ENCODE results near the gene INCENP. TPM values are rescaled to one million over a fixed set of nuclear protein-coding genes. Genes with fewer than 3 reads are reported as not detected.

INCENP gene
- total RNA-seq, 1 experiment from 2014 or later, result 46.2 TPM

DNA sequence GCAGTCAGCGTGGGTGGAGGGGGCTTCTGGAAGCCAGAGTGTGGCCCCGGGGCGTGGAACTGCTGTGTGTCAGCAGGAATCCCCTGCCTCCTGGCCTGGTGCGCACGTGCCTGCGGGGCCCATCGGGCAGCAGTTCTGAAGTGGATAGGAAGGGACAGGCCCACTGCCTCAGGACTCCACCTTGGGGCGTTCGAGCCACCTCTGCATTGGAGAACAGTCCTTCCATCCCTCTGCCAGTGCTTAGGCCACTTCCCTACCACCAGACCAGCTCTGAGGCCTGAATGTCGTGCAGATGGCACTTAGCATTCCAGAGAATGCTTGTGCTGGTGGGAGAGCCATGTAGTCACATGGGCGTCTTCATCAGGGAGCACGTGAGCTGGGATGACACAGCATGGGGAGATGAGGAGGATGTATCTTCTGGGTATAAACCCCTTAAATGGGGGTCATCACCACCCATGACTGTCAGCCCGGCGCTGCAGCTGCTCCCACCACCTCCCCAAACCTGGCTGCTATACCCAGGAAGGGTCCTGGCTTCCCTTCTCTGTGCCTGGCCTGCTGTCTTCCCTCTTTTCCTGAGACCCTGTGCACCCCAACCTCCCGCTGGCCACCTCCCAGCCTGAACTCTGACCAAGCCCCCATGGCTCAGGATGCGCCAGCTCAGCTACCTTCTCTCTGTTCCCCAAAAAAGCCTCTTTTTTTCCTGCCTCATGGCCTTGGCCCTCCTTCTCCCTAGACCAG lies 9.7 kb downstream of the INCENP start:
- H3K36me3 ChIP-seq, result peaks cover 57% of the 10 kb centered on the region
- H3K4me3 ChIP-seq, result no peak overlapping the region
- no peak for DNase-seq
- no peaks in the 10 kb centered on the region for H3K9me3 ChIP-seq
- H3K27me3 ChIP-seq, result no peaks in the 10 kb centered on the region

DNA sequence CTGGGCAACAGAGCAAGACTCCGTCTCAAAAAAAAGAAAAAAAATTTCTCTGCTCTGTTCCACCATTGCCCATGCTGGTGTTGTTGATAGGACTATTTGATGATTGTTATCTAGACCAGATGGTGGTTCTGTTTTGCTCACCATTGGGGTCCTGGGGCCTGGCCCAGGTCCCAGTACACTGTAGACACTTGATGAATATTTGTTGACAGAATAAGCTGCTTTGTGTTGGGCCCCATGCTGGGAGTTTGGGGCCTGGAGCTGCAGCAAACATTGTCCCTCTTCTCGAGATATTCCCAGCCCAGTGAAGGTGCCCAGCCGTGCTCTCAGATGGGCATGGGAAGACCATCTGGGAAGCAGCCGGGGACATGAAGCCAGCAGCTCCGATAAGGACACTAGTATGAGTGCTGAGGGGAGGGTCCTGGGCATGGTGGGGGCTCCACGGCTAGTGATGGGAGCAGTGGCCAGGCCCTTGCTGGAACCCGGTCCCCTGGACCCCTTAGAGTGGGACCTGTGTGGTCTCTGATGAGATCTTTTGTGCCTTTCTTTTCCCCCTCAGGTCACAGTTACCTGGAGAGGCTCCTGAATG lies 13.6 kb downstream of the INCENP start:
- no peak overlapping the region for H3K4me3 ChIP-seq
- H3K36me3 ChIP-seq, result peaks cover 55% of the 10 kb centered on the region
- H3K27me3 ChIP-seq, result no peaks in the 10 kb centered on the region
- DNase-seq, result no peak
- H3K9me3 ChIP-seq, result no peaks in the 10 kb centered on the region

DNA sequence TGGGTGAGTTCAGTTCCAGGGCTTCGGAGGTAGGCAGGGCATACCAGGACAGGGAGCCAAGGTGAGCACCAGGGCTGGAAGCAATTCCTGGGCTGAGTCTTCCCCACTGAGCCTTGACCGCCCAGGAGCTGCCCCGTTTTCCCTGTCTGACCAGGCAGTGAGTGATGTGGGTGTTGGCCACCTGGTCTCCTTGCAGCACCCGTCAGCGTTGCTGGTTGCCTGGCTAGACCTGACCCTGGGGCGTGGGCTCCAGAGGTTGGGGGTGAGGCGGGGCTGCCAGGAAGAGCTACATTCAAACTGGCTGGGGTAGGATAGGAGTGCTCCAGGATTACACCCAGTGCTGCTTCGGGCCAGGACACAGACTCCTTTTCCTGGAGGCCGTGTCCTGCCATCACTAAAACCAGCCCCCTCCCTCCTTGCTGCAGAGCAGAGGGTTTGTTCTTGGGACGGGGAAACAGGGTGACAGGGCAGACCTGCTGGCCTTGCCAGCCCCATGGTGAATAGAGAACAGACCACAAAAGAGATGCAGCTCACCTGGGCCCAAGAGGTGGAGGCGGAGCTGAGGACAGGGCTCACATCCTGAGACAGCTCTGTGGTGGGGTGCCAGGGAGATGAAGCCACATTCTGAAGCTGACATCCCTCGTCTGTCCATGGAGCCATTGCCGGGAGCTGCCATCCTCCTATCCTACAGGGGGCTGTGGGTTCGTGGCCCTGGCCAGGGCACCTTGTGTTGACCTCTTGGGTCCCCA lies 14.2 kb downstream of the INCENP start:
- Histone ChIP-seq H3K4me3 (no peak overlapping the region), H3K9me3 (no peaks in the 10 kb centered on the region), H3K27me3 (no peaks in the 10 kb centered on the region), H3K36me3 (peaks cover 61% of the 10 kb centered on the region)
- DNase-seq, result no peak

DNA sequence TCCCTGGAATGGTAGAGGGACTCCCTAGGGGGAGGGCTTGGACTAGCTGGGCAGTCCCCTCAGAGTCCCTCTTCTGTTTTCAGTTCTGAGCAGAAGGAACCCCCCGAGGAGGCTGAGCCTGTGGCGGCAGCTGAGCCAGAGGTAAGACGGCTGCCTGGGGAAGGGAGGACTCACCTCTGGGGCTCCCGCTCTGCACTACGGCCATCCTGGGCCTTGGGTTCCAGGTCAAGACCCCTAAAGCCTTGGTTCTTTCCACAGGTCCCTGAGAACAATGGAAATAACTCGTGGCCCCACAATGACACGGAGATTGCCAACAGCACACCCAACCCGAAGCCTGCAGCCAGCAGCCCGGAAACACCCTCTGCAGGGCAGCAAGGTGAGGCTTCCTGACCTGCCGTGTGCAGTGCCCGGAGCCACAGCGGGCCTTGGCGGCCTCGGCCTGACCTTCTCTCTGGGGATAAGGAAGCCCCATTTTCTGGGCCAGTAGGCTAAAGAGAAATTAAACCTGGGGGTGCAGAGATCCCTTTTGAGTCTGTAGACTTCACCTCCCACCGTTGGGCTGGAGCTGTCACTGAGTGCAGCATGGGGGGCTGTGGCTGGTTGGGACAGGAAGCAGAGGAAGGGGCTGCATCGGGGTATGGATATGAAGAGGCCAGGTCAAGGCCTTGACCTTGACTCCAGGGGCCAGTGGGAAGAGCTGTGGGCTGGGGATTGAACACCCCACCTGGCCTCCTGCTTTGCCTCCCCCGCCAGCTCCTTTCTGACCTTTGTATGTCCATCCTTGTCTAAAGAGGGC lies 15.0 kb downstream of the INCENP start:
- H3K36me3 ChIP-seq, result peaks cover 62% of the 10 kb centered on the region
- no peaks in the 10 kb centered on the region for H3K9me3 ChIP-seq
- H3K27me3 ChIP-seq, result no peaks in the 10 kb centered on the region
- DNase-seq, result no peak
- H3K4me3 ChIP-seq, result no peak overlapping the region

DNA sequence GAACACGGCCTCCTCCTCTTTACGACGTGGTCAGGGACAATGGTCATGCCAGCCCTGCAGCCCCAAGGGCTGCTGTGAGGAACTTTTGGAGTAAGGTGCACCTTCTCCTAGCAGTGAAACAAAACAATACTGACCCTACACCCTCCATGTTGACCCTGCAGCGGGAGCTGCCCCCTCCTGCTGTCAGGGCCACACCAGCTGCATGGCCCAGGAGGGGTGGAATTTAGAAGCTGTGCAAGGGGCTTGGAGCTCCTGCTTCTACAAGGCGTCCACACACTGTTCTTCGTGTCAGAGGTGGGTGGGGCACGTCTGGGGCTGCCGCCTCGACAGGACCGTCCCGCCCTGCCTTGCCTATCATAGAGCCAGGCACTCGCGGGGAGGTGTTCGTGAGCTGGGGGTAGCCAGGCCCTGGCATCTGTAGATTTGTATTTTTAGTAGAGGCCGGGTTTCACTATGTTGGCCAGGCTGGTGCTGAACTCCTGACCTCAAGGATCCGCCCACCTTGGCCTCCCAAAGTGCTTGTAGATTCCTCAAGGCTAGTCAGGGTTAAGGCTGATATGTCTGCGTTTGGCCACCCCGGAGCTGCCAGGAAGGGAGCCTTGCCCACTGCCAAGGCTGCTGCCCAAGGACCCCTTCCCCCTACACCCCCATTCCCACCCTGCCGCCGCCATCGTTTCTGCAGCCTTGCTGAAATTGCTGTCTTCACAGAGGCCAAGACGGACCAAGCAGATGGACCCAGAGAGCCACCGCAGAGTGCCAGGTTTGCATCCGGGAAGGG lies 15.9 kb downstream of the INCENP start:
- Histone ChIP-seq H3K4me3 (no peak overlapping the region), H3K36me3 (peaks cover 62% of the 10 kb centered on the region), H3K9me3 (no peaks in the 10 kb centered on the region), H3K27me3 (no peaks in the 10 kb centered on the region)
- DNase-seq, result no peak

DNA sequence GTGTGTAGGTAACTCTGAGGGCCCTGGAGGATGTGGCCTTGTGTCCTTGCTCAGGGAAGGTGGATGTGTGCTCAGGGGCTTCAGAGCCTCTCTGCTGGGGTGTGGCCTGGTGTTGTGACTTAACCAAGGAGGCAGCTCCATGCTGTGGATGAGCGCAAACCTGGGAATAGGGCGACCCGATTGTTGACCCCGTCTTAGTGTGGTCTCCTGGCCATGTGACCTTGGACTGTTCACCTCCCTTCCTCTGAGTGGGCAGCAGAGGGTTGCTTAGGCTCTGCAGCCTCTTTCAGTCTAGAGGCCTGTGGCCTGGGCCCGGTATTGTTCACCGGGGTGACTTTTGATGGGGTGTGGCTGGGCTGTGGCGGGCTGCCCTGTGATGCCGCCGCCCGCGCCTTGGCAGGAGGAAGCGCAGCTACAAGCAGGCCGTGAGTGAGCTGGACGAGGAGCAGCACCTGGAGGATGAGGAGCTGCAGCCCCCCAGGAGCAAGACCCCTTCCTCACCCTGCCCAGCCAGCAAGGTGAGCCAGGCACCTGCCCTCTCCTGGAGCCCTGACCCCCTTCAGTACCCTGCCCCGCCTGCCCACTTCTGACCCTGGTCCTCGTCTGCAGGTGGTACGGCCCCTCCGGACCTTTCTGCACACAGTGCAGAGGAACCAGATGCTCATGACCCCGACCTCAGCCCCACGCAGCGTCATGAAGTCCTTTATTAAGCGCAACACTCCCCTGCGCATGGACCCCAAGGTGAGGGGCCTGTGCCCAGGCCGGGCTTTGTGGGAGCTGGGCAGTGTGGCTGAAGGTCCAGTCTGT lies 16.7 kb downstream of the INCENP start:
- Histone ChIP-seq H3K36me3 (peaks cover 62% of the 10 kb centered on the region), H3K27me3 (no peaks in the 10 kb centered on the region), H3K4me3 (no peak overlapping the region), H3K9me3 (no peaks in the 10 kb centered on the region)
- no peak for DNase-seq

DNA sequence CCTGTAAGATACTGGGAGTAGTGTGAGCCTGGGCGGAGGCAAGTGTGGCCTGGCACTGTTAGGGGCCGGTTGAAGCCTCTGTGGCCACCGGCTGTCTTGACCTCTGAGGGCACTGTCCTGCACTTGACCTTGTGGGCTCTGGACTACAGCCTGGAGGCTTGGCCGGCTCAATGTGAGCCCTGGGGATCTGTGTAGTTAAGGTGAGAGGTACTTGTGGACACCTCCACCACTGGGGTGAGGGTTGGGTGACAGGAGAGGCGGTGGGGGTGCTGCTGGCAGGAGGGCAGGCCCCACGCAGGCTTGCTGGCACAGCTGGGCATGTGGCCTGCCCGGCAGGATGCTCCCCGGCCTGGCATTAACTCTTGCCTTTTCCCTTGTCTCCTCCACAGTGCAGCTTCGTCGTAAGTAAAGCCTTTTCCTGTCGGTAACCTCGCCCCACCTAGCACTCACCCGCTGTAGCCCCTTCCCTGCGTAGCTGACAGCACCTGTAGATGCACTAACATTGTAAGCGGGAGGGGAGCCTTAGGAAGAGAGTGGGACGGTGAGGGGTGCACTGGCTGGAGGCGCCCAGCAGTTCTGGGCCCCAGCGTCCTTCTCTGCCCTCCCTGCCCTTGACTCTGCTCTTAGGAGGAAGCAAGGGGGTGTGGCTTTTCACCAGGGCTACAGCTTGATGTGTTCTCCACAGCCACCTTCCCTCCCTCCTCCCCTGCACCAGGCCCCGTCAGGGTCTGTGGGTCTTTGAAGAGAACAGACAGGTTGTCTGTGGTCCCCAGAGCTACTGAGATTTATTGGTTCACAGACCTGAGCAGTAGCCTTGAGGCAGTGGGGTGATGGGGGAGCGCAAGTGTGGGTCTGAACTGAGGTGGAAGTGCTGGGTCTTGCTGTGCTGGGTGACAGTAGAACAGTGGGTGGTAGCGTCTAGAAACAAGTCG lies 17.6 kb downstream of the INCENP start:
- Histone ChIP-seq H3K36me3 (peaks cover 70% of the 10 kb centered on the region), H3K4me3 (no peak overlapping the region), H3K9me3 (no peaks in the 10 kb centered on the region), H3K27me3 (no peaks in the 10 kb centered on the region)
- DNase-seq, result no peak

DNA sequence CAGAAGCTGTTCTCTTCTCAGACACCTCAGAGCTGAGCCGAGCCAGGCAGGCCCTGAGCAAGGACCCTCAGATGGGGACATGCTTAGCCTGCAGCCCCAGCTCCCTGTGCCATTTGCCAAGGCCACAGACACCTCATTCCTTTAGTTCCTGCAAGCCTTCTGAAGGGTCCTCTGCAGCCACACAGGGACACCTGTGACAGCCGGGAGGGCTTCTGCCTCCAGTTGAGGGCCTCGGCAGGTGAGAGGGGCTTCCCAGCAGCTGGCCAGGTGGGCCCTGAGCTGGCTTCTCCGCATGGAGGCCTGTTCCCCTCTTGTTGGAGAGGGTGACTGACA lies 18.2 kb downstream of the INCENP start:
- no peak for DNase-seq
- peaks cover 71% of the 10 kb centered on the region for H3K36me3 ChIP-seq
- H3K4me3 ChIP-seq, result no peak overlapping the region

DNA sequence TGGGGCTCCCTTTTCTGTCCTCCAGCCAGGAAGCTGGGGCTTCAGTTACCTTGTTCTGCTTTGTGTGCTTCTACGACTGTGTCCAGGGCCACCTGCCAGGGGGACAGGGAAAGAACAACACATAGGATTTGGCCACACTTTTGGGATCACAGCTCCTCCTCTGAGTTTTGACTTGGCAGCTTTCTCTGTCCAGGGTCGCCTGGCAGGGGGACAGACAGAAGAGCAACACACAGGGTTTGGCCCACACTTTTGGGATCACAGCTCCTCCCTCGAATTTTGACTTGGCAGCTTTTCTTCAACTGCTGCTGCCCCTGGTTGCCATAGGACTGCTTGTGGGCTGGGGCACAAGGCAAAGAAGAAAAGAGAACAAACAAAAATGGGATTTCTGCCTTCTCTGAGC lies 19.1 kb downstream of the INCENP start:
- no peaks in the 10 kb centered on the region for H3K27me3 ChIP-seq
- H3K36me3 ChIP-seq, result peaks cover 66% of the 10 kb centered on the region
- no peaks in the 10 kb centered on the region for H3K9me3 ChIP-seq
- no peak for DNase-seq
- H3K4me3 ChIP-seq, result no peak overlapping the region

More for the DNA sequence above, 18.2 kb downstream of the INCENP start:
- H3K27me3 ChIP-seq, result no peaks in the 10 kb centered on the region
- no peaks in the 10 kb centered on the region for H3K9me3 ChIP-seq

DNA sequence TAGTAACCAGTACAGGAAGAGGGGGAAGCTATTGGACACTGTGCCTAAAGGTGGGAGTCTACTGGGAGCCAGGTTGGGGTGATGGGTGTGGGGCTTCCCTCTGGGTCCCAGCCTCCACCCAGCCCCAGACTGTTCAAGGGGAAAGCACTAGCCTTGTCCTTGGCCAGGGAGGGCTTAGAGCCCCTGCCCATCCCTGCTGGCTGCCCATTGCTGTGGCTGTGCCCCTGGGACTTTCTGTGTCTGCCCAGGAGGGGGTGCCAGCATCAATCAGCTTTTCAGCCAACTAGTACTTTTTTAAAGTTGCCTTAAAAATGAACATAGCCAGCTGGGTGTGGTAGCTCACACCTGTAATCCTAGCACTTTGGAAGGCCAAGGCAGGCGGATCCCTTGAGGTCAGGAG lies 19.9 kb downstream of the INCENP start:
- no peak for DNase-seq
- Histone ChIP-seq H3K9me3 (no peaks in the 10 kb centered on the region), H3K36me3 (peaks cover 64% of the 10 kb centered on the region), H3K4me3 (no peak overlapping the region), H3K27me3 (no peaks in the 10 kb centered on the region)

DNA sequence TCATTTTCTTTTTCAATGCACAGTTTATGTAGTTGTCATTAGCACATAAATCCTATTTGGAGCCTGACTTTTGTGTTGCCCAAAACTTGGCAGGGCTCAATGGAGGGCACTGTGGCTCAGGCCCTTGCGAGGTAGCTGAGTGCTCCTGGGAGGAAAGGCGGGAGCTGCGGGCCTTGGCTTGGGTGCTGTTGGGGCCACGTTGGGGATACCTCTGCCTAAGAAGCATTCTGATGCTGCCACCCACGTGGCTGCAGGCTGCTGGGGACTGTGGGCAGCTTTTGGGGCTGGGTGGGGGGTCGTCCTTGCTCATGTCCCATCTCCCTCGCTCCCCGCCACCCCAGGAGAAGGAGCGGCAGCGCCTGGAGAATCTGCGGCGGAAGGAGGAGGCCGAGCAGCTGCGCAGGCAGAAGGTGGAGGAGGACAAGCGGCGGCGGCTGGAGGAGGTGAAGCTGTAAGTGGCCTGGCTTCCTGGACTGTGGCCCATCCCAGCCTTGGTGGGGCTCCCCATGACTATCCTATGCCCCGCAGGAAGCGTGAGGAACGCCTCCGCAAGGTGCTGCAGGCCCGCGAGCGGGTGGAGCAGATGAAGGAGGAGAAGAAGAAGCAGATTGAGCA lies 20.9 kb downstream of the INCENP start:
- H3K4me3 ChIP-seq, result no peak overlapping the region
- H3K9me3 ChIP-seq, result no peaks in the 10 kb centered on the region
- DNase-seq, result no peak
- H3K36me3 ChIP-seq, result peaks cover 59% of the 10 kb centered on the region
- no peaks in the 10 kb centered on the region for H3K27me3 ChIP-seq

DNA sequence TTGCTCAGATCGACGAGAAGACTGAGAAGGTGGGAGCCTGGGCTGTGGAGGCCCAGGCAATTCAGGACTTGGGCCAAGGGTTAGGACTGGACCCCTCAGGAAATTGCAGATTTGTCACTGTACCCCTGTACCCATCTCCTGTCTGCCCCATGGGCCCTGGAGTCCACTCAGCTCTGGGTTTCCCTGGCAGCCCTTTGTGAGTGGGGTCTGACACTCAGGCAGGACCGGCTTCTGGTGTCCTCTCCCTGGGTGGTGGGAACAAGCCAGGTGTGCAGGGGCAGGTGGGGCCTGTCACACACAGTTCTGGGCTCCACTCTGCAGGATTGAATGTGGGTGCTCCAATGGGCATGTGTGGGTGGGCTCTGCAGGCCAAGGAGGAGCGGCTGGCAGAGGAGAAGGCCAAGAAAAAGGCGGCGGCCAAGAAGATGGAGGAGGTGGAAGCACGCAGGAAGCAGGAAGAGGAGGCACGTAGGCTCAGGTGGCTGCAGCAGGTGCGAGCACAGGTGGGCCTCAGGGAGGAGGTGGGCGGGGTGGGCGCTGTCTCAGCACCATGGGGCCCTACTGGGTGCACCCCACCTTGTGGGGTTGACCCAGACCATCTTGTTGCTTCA lies 21.6 kb downstream of the INCENP start:
- Histone ChIP-seq H3K4me3 (no peak overlapping the region), H3K27me3 (no peaks in the 10 kb centered on the region), H3K36me3 (peaks cover 62% of the 10 kb centered on the region), H3K9me3 (no peaks in the 10 kb centered on the region)
- DNase-seq, result no peak

DNA sequence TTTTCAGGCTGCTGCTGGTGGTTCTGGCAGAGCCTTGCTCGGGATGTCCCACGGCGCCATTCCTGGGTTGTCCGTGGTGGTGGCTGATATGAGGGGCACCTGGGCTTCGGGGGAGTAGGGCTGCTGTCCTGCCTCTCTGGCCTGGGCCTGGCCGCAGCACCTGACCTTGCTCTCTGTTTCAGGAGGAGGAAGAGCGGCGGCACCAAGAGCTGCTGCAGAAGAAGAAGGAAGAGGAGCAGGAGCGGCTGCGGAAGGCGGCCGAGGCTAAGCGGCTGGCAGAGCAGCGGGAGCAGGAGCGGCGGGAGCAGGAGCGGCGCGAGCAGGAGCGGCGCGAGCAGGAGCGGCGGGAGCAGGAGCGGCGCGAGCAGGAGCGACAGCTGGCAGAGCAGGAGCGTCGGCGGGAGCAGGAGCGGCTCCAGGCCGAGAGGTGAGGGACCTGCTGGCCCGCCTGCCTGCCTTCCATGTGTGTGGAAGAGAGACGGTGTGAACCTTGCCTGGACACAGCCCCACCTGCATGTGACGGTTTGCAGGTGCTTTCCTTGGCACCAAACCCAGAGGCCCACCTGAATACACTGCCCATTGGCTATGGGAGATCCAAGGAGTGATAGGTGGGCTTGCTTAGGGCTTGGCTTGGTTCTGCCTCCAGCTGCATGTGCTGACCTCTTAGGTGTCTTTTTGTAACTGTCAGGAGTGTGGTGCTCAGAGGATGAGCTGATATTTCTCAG lies 22.8 kb downstream of the INCENP start:
- no peaks in the 10 kb centered on the region for H3K27me3 ChIP-seq
- no peak for DNase-seq
- H3K36me3 ChIP-seq, result peaks cover 64% of the 10 kb centered on the region
- H3K4me3 ChIP-seq, result no peak overlapping the region
- H3K9me3 ChIP-seq, result no peaks in the 10 kb centered on the region

DNA sequence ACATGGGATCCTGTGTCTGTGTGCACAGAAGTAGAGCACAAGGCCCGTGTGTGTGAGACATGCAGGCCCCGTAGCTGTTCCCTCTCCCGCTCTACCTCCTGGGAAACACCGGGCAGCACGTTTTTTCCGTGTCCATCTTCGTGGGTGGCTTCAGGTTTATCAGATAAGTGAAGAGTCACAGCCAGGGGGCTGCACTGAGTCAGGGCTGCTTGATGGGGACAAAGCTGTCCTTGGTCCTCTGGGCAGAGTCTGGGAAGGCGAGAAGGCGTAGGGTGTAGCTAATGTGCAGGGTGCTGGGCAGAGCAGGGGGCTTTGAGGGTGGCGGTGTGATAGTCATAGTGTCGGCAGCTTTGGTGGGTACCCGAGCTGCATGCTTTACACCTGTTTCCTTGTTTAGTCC lies 23.7 kb downstream of the INCENP start:
- Histone ChIP-seq H3K27me3 (no peaks in the 10 kb centered on the region), H3K9me3 (no peaks in the 10 kb centered on the region), H3K36me3 (peaks cover 56% of the 10 kb centered on the region), H3K4me3 (no peak overlapping the region)
- no peak for DNase-seq
